Neural progenitor cell (in vitro differentiated cells): ENCODE data around the gene CNTRL. TPM values are rescaled to one million over a fixed set of nuclear protein-coding genes. Genes with fewer than 3 reads are reported as not detected.

Source experiments
- DNase-seq: peaks from one replicate; pipeline ENCODE4 v3.0.0-alpha.2; 2016; ENCODE audit warnings: low spot score
- H2AFZ ChIP-seq: fragments of 200-600 bp; sonication (generic); replicated peaks from 2 replicates; pipeline ENCODE4 v1.6.1; 2016; ENCODE audit warnings: antibody characterized with exemption
- H3F3A ChIP-seq: fragments of 200-600 bp; sonication (generic); 2 replicates; pipeline ENCODE4 v1.6.1; 2016; ENCODE audit warnings: antibody characterized with exemption, low read depth
- H3K27ac ChIP-seq: fragments of 200-600 bp; sonication (generic); 2 replicates; pipeline ENCODE4 v1.5.1; 2016; ENCODE audit warnings: mild to moderate bottlenecking
- H3K27me3 ChIP-seq: fragments of 200-600 bp; sonication (generic); 2 replicates; pipeline ENCODE4 v1.6.1; 2016; ENCODE audit warnings: mild to moderate bottlenecking, moderate library complexity
- H3K36me3 ChIP-seq: fragments of 200-600 bp; sonication (generic); 2 replicates; pipeline ENCODE4 v1.5.1; 2016
- H3K4me1 ChIP-seq: fragments of 200-600 bp; sonication (generic); 2 replicates; pipeline ENCODE4 v1.6.1; 2016; ENCODE audit warnings: mixed run types
- H3K4me2 ChIP-seq: fragments of 200-600 bp; sonication (generic); 2 replicates; pipeline ENCODE4 v1.6.1; 2016
- H3K4me3 ChIP-seq: fragments of 200-600 bp; sonication (generic); 2 replicates; pipeline ENCODE4 v1.5.1; 2016
- H3K79me2 ChIP-seq: fragments of 200-600 bp; sonication (generic); 2 replicates; pipeline ENCODE4 v1.6.1; 2016; ENCODE audit warnings: low read depth
- H3K9ac ChIP-seq: fragments of 200-600 bp; sonication (generic); 2 replicates; pipeline ENCODE4 v1.6.1; 2016
- H3K9me3 ChIP-seq: fragments of 200-600 bp; sonication (generic); 2 replicates; pipeline ENCODE4 v1.5.1; 2016; ENCODE audit warnings: low read depth
- H4K20me1 ChIP-seq: fragments of 200-600 bp; sonication (generic); 2 replicates; pipeline ENCODE4 v1.6.1; 2016; ENCODE audit warnings: low read depth
- H3K27ac Mint-ChIP-seq: 3 replicates; pipeline ENCODE4 v1.8.0; 2021; ENCODE audit warnings: mixed read lengths
- H3K27me3 Mint-ChIP-seq: 2 replicates; pipeline ENCODE4 v1.8.0; 2022; ENCODE audit warnings: low read depth, mild to moderate bottlenecking, inconsistent platforms, moderate library complexity, mixed read lengths; ENCODE audit not compliant: insufficient read depth
- H3K36me3 Mint-ChIP-seq: 3 replicates; pipeline ENCODE4 v1.8.0; 2021; ENCODE audit warnings: mixed read lengths
- H3K4me1 Mint-ChIP-seq: 3 replicates; pipeline ENCODE4 v1.8.0; 2021; ENCODE audit warnings: mixed read lengths
- H3K4me3 Mint-ChIP-seq: 3 replicates; pipeline ENCODE4 v1.8.0; 2021; ENCODE audit warnings: mild to moderate bottlenecking, moderate library complexity, mixed read lengths
- H3K9me3 Mint-ChIP-seq: 3 replicates; pipeline ENCODE4 v1.8.0; 2020; ENCODE audit warnings: mixed read lengths
- CTCF ChIP-seq: fragments of 200-600 bp; sonication (generic); IDR thresholded peaks from 2 replicates; pipeline ENCODE4 v1.5.1; 2017; ENCODE audit warnings: antibody characterized with exemption, mild to moderate bottlenecking
- EZH2 ChIP-seq: fragments of 200-600 bp; sonication (generic); IDR thresholded peaks from 2 replicates; pipeline ENCODE4 v1.6.1; 2017; ENCODE audit warnings: antibody characterized with exemption, mild to moderate bottlenecking, moderate library complexity
- EZH2phosphoT487 ChIP-seq: fragments of 200-600 bp; sonication (generic); IDR thresholded peaks from 2 replicates; pipeline ENCODE4 v1.6.1; 2017; ENCODE audit warnings: antibody characterized with exemption
- total RNA-seq: library from RNA; depleted of rRNA; stranded (reverse); fragments of >200 nt; gene quantifications from 2 replicates; pipeline ENCODE4 v1.2.3, GENCODE V29; 2015; ENCODE audit warnings: low replicate concordance

The CNTRL gene
- total RNA-seq, 1 donor from 2014 or later = 45.4 TPM

GRCh38 chr9:121050128-121050988 lies 24.4 kb upstream of the CNTRL start, which contains the start of gene C5:
Gene C5 (minus strand): TSS chr9:121050275. CDS start chr9:121050246, 29 bp downstream.
- H3K27ac Mint-ChIP-seq = no peak within 1 kb of the TSS
- peaks cover 8% of the 10 kb centered on the region for H3K36me3 Mint-ChIP-seq
- H3K36me3 ChIP-seq = no peaks in the 10 kb centered on the region
- H4K20me1 ChIP-seq = no peaks in the 10 kb centered on the region
- H3K4me3 ChIP-seq = no peak within 1 kb of the TSS
- TF ChIP-seq EZH2 = no peak
- TF ChIP-seq CTCF = no peak
- no peak for TF ChIP-seq EZH2phosphoT487
- peaks cover 13% of the 10 kb centered on the region for H3F3A ChIP-seq
- no peak within 1 kb of the TSS for H3K9ac ChIP-seq
- no peak within 1 kb of the TSS for H3K27ac ChIP-seq
- no peaks in the 10 kb centered on the region for H3K9me3 Mint-ChIP-seq
- H3K4me2 ChIP-seq = no peak within 1 kb of the TSS
- no peaks in the 10 kb centered on the region for H3K9me3 ChIP-seq
- DNase-seq = no peak
- H2AFZ ChIP-seq = no peak within 1 kb of the TSS
- peaks cover 13% of the 10 kb centered on the region for H3K4me1 ChIP-seq
- no peak within 1 kb of the TSS for H3K4me3 Mint-ChIP-seq
- peaks cover 2% of the 10 kb centered on the region for H3K4me1 Mint-ChIP-seq
- peaks cover 3% of the 10 kb centered on the region for H3K27me3 Mint-ChIP-seq
- H3K27me3 ChIP-seq = no peaks in the 10 kb centered on the region
- no peaks in the 10 kb centered on the region for H3K79me2 ChIP-seq

- DNase-seq = no peak
- Histone ChIP-seq H3K36me3 (no peaks in the 10 kb centered on the region), H3K9me3 (no peaks in the 10 kb centered on the region), H3K9ac (no peak overlapping the region), H3K27ac (peak overlapping the region; percentile 50), H3F3A (peaks cover 10% of the 10 kb centered on the region), H3K27me3 (no peaks in the 10 kb centered on the region), H4K20me1 (no peaks in the 10 kb centered on the region), H3K4me1 (peaks cover 13% of the 10 kb centered on the region), H3K79me2 (no peaks in the 10 kb centered on the region), H3K4me3 (no peak overlapping the region), H3K4me2 (peak overlapping the region; percentile 7), H2AFZ (no peak overlapping the region)
- H3K36me3 Mint-ChIP-seq = peaks cover 12% of the 10 kb centered on the region
- H3K9me3 Mint-ChIP-seq = peaks cover 5% of the 10 kb centered on the region
- H3K4me3 Mint-ChIP-seq = no peak overlapping the region
- H3K4me1 Mint-ChIP-seq = peaks cover 2% of the 10 kb centered on the region
- H3K27ac Mint-ChIP-seq = peak overlapping the region; percentile 81
- TF ChIP-seq EZH2 (no peak), CTCF (no peak), EZH2phosphoT487 (no peak)
- H3K27me3 Mint-ChIP-seq = peaks cover 3% of the 10 kb centered on the region
Observed at GRCh38 chr9:121053544-121053943, 21.2 kb upstream of the CNTRL start.

- no peak overlapping the region for H3K27ac Mint-ChIP-seq
Observed at GRCh38 chr9:121055642-121056143, 19.1 kb upstream of the CNTRL start.

More at GRCh38 chr9:121055642-121056143, 19.1 kb upstream of the CNTRL start:
- H3K9me3 ChIP-seq = no peaks in the 10 kb centered on the region
- no peaks in the 10 kb centered on the region for H3K36me3 ChIP-seq
- no peak for TF ChIP-seq EZH2
- peak; percentile 58 for TF ChIP-seq CTCF
- peaks cover 13% of the 10 kb centered on the region for H3K4me1 ChIP-seq
- H3K9ac ChIP-seq = no peak overlapping the region
- H2AFZ ChIP-seq = peak overlapping the region; percentile 2
- peaks cover 8% of the 10 kb centered on the region for H3K4me1 Mint-ChIP-seq
- H3K4me2 ChIP-seq = no peak overlapping the region
- peaks cover 5% of the 10 kb centered on the region for H3K9me3 Mint-ChIP-seq
- no peaks in the 10 kb centered on the region for H4K20me1 ChIP-seq
- H3K4me3 ChIP-seq = no peak overlapping the region
- H3F3A ChIP-seq = peaks cover 10% of the 10 kb centered on the region
- peaks cover 3% of the 10 kb centered on the region for H3K27me3 Mint-ChIP-seq
- no peak overlapping the region for H3K4me3 Mint-ChIP-seq
- peak; percentile 44 for DNase-seq
- no peaks in the 10 kb centered on the region for H3K27me3 ChIP-seq
- no peak overlapping the region for H3K27ac ChIP-seq
- H3K36me3 Mint-ChIP-seq = peaks cover 12% of the 10 kb centered on the region
- no peaks in the 10 kb centered on the region for H3K79me2 ChIP-seq
